NCI-H128 (cell line): ENCODE measurements around the gene CACNB2.

Experiments
- DNase-seq: peaks from one replicate; lab custom pipeline; 2025; ENCODE audit not compliant: unreplicated experiment; lab: John Stamatoyannopoulos, UW

Gene CACNB2

GRCh38 chr10:18140149-18140956 is at the start of gene CACNB2:
Gene CACNB2 (plus strand): TSS chr10:18140424.
- DNase-seq = peak; percentile 7

DNA sequence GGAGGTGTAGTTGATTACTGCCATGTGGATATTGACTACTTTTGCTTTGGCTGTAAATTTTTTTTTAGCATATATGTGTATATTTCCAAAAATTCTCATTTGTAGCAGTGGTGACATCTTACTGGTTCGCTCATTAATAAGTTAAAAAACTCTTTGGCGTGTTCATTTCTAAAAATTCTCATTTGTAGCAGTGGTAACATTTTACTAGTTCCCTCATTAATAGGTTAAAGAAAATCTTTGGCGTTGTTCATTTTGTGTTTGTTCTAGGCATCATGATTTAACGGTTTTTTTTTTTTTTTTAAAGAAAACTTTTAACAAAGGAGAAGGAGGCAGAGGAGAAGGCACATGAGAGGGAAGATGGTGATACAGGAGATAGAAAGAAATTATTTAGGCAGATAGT is 45.9 kb upstream of the CACNB2 start:
- DNase-seq = no peak

DNA sequence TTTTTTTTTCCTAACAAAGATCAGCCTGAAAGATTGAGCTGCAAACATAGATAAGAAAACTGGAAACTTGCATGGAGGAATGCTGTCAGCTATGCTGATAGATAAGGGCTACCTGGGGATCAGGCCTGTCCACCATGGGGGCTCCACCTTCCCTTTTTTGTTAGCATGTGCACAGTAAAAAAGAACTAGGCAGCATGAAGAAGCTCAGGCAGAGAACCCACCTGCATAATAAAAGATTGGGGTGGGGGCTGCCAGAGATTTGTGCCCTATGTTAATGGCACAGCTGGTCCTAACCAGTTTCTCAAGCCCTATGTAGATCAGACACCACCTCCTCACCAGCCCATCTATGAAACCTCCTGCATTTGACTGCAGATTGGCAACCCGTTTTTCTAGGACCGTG is 45.4 kb upstream of the CACNB2 start:
- DNase-seq = no peak

GRCh38 chr10:18097524-18097923 is 42.7 kb upstream of the CACNB2 start:
- DNase-seq = no peak

GRCh38 chr10:18098201-18098600 is 42.0 kb upstream of the CACNB2 start:
- DNase-seq = no peak

- DNase-seq = no peak
These were observed 40.8 kb upstream of the CACNB2 start for GRCh38 chr10:18099415-18099814.

- DNase-seq = no peak
These were observed 39.6 kb upstream of the CACNB2 start for GRCh38 chr10:18100669-18101068.

DNA sequence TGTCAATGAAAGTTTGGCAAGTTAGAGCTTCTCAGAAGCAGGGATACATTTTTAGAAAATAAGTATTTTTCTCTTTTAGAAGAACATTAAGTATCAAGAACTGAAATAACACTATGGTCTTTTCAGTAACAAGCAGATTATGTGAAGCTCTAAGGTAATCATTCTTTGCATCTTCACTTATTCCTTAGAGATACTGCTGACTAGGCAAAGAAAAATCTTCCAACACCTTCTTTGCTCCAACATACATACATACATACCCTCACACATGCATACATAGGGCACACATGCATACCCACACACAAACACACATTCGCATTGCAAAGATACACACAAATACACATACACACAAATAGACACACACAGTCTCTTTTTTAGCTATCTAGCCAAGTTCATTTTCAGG is 37.8 kb upstream of the CACNB2 start:
- DNase-seq = no peak

DNA sequence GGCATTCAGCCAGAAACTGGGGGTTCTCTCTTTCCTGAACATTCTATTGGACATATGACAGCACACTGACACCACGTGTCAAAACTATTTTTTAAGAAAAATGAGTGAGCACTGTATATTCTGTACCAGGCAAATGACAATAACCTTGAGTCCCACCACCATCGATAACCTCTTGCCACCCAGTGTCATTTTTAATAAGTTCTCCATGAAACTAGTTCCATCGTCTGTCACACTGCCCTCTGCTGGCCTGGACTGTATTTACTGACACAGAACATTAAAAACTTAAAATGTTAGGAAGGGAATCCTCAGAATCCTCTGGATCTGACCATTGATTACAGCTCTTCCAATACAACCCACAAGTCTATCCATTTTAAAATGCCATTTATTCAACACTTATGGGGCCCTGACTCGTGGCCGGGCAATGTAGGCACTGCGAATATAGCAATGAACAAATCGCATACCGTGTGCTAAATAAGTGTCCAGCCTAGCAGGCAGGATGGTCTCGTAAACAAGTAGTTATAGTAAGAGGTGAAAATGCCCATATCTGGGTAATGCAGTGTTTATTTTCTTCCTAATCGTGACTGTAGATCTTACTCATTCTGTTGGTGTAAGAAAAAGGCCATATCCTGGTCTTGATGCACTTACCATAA is 35.9 kb upstream of the CACNB2 start:
- DNase-seq = no peak

DNA sequence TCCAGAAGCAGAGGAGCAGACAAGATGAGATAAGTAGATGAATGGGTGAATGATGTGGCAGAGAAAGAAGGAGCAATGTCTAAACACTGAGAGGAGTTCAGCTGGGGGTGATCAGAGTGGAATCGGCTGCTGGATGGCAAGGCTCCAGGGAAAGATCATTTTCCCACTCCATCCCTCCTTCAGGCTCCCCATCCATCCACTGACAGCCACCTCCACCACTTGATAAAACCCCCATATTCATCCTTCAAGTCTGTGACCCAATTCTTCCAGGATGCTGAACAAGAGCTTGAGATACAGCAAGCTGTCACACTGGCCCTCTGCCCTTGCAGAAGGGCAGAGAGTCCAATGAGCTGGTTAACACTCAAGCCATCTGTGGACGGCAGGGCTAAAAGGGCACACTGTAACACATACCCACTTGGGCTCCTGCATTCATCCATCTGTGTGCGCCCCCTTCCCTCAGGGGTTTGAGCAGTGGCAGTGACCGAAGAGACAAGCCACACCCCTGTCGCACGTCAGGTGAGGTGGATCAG is 30.8 kb upstream of the CACNB2 start:
- DNase-seq = no peak

- DNase-seq = no peak
These were observed 26.3 kb upstream of the CACNB2 start for GRCh38 chr10:18113881-18114280.

DNA sequence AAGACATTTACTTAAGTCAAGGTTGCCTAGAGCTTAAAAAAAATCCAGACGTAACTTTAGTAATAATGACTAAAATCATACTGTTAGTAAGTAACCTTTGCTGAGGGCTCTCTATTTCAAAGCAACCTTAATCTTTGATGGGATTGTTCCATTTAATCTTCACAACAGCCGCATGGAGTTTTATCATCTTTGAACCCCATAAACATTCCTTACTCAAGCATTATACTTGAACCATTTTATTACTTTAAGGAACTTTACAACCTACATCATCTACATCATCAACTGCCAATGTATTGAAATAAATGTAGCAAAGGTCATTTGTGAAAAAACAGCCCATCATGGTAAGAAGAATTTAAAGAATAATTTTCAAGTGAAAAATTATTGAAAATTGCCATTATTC is 22.9 kb upstream of the CACNB2 start:
- no peak for DNase-seq

DNA sequence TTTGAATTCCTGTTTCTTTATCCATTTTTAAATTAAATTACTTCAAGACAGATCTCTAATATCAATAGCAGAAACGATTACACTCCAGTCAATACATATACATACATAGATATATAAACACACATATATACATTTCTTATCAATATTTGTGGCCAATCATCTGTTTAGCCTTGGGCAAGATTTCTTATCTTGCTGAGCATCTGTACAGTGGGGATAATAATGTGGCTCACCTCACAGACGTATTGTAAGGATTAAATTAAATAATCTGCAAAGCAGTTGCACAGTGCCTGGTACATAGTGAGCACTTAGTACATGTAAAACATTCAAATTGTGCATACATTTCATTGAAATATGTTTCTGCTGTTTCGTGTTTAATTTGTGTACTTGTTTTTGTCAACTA is 17.5 kb upstream of the CACNB2 start:
- no peak for DNase-seq

DNA sequence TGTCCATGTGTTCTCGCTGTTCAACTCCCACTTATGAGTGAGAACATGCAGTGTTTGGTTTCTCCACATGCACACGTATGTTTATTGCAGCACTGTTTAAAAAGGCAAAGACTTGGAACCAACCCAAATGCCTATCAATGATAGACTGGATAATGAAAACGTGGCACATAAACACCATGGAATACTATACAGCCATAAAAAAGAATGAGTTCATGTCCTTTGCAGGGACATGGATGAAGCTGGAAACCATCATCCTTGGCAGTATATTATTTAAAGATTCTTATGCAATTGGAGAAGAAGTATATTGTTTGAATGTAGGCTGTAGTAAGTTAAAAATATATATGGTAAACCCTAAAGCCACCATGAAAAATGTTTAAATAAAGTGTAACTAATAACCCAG is 7.2 kb upstream of the CACNB2 start:
- no peak for DNase-seq

- no peak for DNase-seq
These were observed 5.7 kb upstream of the CACNB2 start for GRCh38 chr10:18134509-18134908.

GRCh38 chr10:18134921-18135320 is 5.3 kb upstream of the CACNB2 start:
- DNase-seq = no peak

DNA sequence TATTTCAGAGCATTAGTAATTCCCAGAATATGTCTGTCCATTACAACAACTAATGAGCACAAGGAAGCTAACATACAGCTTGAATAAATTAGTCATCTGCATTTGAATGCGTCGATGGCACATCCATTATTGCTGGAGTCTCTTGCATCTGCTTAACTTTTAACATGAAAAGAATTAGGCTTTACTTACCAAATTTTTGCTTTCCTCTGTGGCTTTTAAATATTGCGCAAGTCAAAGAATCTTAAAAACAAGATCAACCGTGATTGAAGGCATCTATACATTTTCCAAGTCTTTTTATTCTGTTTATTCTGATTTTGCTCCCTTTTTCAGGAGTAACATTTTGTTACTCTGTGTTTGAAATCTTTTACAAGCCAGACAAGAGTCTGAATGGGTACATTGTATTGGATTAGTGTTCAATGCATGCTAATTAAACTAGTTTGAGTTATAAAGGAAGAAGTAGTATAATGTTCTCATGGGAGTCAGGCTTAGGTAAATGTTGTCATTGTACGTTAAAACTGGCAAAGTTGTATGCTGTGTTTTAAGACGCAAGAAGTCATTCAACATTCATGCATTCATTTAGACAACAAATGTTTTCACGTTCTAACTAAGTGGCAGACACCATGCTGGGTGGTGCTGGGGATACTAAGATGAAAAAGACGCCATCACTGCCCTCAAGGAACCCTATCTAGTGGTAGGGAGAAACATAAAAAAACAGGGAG is 4.0 kb upstream of the CACNB2 start:
- DNase-seq = no peak

GRCh38 chr10:18137111-18137510 is 3.1 kb upstream of the CACNB2 start:
- no peak for DNase-seq

DNA sequence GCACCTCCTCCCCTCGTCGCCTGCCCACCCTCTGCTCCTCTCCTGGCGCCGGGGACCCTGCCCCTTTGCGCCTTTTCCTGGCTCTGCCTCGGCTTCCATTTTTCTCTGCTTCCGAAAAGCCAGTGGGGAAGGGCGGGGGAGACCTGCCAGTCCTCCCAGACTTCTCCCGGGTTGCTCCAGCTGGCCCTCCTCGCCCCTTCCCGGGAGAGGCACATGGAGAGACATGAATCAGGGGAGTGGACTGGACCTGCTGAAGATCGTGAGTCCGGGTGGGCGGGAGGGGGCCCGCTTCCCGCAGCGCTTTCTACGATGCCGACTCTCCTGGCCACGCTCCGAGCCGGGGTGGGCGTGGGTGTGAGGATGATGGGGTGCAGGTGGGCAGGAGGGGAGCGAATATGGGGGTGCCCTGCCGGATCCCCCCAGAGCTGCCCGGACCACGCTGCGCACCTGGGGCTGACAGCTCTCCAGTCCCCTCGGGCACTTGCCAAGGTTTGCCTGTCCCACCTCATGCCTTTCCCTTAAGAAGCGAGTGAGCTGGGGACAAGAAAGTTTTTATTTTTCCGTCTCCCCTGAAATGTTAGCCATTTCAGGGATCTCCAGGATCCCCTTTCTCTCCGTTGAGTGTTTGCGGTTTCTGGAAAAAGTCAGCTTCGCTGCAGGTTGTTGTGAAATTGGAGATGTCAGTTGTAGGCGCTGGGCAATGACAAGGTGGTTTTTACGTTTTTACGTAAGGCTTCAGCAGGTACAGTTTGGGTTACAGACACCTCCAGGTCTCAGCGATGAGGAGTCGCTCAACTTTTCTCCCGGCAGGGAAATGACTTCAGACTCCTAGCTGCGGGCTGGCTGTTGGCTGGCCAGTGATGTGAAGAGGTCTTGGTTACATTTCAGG is 977 bp downstream of the CACNB2 start:
- DNase-seq = peak; percentile 20

DNA sequence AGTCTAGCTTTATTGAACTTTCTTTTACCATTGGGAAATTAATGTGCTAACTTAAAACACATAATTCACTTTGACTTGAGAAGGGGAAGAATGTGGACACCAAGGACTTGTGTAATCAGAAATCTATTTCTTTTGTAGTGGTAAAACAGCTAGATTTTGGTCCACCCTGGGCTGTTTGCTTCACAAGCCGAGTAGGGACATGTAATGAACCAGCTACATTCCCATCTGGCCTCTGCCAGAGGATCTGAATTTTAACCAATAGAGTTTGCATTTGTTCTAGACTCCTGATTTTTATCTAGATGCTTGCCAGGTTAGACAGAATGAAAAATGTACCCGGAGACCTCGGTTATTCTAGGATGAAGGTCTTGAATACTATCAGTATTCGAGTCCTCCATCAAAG is 1.9 kb downstream of the CACNB2 start:
- no peak for DNase-seq

DNA sequence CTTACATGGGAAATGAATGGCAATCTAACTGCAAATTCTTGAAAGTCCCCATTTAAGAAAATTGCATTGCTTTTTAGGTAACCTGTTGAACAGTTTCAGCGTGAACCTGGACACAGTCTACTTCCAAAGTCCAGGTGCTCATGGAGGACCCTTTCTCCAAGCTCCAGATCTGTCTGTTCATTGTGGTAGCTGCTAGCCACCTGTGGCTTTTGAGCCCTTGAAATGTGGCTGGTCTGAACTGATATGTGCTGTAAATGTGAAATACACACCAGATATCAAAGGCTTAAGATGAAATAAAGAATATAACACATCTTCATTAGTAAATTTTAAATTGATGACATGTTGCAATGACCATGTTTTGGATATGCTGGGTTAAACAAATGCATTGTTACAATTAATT is 4.2 kb downstream of the CACNB2 start:
- DNase-seq = no peak
